ENCODE measurements around the gene ETS1. TPM values are rescaled to one million over a fixed set of nuclear protein-coding genes. Genes with fewer than 3 reads are reported as not detected.

ETS1 gene
- total RNA-seq, 1 donor from 2014 or later: 45.3 TPM

DNA sequence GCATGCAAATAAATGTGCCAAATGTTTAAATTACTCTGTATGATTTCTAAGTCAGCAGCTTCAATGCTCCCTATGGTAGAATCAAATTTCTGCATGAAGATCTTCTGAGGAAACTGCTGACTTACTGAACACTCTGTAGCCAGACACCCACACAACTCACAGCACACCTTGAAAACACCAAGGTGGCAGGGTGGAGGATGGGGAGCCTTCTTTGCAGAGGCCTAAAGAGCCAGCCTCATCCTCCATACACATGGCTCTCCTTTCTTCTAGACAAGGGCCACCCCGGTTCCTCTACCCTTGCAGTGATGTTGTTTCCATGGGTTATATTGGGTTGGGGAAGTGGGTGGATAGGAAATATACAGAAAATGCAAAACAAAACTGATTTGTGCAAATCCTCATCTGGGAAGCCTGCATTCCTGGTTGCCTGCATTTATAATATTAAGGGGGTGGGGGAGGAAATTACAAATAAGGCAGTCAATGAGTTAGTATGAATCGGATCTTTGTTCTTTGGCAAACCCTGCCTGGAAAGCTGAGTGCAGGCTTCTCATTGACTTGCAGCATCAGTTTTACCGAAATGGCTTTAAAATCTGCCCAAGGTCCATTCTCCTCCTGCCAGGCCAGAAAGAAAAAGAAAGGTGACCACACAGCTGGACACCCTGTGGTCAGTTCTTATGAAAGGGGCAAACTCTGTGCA lies 15.8 kb upstream of the ETS1 start:
- no peak for DNase-seq
- Histone ChIP-seq H3K27ac (replicated peaks) (no peak overlapping the region), H3K27me3 (ENCODE audit: low read depth) (no peaks in the 10 kb centered on the region), H3K4me3 (no peak overlapping the region), H3K36me3 (no peaks in the 10 kb centered on the region), H3K4me1 (peaks cover 23% of the 10 kb centered on the region), H3K9me3 (replicated peaks) (no peaks in the 10 kb centered on the region)
- intact Hi-C loops (cut with micrococcal nuclease): no loop called here
- TF ChIP-seq, protein P1, sequence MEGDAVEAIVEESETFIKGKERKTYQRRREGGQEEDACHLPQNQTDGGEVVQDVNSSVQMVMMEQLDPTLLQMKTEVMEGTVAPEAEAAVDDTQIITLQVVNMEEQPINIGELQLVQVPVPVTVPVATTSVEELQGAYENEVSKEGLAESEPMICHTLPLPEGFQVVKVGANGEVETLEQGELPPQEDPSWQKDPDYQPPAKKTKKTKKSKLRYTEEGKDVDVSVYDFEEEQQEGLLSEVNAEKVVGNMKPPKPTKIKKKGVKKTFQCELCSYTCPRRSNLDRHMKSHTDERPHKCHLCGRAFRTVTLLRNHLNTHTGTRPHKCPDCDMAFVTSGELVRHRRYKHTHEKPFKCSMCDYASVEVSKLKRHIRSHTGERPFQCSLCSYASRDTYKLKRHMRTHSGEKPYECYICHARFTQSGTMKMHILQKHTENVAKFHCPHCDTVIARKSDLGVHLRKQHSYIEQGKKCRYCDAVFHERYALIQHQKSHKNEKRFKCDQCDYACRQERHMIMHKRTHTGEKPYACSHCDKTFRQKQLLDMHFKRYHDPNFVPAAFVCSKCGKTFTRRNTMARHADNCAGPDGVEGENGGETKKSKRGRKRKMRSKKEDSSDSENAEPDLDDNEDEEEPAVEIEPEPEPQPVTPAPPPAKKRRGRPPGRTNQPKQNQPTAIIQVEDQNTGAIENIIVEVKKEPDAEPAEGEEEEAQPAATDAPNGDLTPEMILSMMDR (IDR thresholded peaks at IDR 0.05; ENCODE audit: borderline replicate concordance): no peak

DNA sequence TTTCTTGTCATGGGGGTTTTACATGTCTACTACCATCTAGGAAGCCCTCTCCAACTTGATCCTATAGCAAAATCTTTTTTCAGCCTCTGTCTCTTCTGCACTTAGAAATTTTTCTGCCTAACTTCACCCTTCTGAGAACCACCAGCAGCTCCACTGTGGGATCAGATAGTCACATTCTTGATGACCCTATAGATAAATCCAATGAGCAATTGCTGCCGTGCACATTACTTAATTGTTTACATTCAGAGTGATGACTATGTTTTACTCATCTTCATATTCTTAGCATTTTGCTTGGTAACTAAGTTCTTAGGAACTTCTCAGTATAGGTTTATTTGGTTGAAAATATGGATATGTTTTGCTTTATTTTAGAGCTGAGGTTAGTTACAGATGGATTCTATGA lies 12.4 kb upstream of the ETS1 start:
- Histone ChIP-seq H3K27me3 (ENCODE audit: low read depth) (no peaks in the 10 kb centered on the region), H3K9me3 (replicated peaks) (no peaks in the 10 kb centered on the region), H3K4me3 (no peak overlapping the region), H3K4me1 (peaks cover 15% of the 10 kb centered on the region), H3K27ac (replicated peaks) (no peak overlapping the region), H3K36me3 (no peaks in the 10 kb centered on the region)
- TF ChIP-seq, protein P1 (IDR thresholded peaks at IDR 0.05; ENCODE audit: borderline replicate concordance): no peak
- intact Hi-C loops (cut with micrococcal nuclease): no loop called here
- DNase-seq: no peak

DNA sequence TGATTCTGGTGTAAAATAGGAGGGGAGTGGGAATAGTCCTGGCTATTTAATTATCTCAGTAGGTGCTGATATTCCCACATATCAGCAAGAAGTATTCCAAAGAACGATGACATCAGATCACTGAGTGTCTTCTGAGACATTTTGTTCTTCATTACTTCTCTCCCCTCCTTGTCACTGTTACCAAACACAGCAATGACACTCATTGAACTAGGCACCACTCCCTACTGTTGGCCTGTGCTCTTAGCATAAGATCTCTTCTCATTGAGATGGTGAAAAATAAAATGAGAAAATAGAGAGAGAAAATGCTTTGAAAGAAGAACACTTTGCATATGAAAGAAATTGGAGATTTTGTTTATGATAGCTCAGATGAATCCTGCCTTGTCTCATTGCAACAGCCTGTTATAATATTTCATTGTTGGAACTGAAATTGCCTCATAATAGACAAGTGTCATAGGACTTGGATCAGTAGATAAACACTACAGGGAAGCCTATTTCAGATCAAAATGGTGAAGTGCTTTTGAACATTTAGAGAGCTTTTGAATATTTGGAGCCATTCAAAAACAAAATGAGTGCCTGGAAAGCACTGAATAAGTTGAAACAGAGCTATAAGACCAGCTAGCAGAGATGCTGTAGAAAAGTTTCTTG lies 11.3 kb upstream of the ETS1 start:
- intact Hi-C loops (cut with micrococcal nuclease): no loop called here
- DNase-seq: no peak

DNA sequence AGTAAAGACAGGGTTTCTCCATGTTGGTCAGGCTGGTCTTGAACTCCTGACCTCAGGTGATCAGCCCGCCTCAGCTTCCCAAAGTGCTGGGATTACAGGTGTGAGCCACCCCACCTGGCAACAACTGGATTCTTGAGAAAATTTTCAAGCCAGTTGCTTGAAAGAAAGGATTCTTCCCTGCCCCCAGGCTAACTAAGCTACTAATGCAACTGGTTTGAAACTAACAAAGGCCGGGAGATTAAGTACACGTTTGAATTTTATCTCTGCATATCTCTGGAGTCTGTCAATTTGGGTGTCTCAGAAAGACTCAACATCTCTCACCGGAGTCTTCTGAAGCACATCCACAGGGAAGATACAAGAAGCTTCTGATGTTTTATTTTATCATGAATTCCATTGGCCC lies 10.7 kb upstream of the ETS1 start:
- DNase-seq: no peak
- H3K4me3 ChIP-seq: no peak overlapping the region
- no peak overlapping the region for H3K27ac ChIP-seq (replicated peaks)
- no peaks in the 10 kb centered on the region for H3K4me1 ChIP-seq
- no peaks in the 10 kb centered on the region for H3K9me3 ChIP-seq (replicated peaks)
- intact Hi-C loops (cut with micrococcal nuclease): no loop called here
- no peaks in the 10 kb centered on the region for H3K27me3 ChIP-seq (ENCODE audit: low read depth)
- H3K36me3 ChIP-seq: no peaks in the 10 kb centered on the region
- TF ChIP-seq, protein P1 (IDR thresholded peaks at IDR 0.05; ENCODE audit: borderline replicate concordance): no peak

More for the DNA sequence above, 11.3 kb upstream of the ETS1 start:
- H3K27ac ChIP-seq (replicated peaks): no peak overlapping the region
- H3K4me1 ChIP-seq: peaks cover 5% of the 10 kb centered on the region
- no peaks in the 10 kb centered on the region for H3K27me3 ChIP-seq (ENCODE audit: low read depth)
- H3K36me3 ChIP-seq: no peaks in the 10 kb centered on the region
- TF ChIP-seq, protein P1 (IDR thresholded peaks at IDR 0.05; ENCODE audit: borderline replicate concordance): no peak
- no peak overlapping the region for H3K4me3 ChIP-seq
- H3K9me3 ChIP-seq (replicated peaks): no peaks in the 10 kb centered on the region

DNA sequence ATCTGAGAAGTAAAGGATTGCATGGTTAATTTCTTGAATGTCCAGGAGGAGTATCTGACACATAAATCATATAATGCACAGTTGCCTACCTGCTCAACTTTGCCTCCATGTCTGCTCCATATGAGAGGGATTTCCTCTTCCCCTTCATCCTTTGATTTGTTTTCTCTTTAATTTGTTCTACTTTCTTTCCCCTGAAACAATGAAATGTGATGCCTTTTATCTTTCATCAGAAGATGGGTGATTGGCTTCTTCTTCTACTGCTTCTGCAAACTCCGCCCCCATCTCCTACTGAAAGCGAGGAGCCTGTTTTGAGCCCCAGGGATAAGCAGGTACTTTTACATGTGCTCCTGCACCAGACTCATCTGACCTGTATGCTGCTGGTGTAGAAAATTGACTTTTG lies 9.9 kb upstream of the ETS1 start:
- H3K36me3 ChIP-seq: no peaks in the 10 kb centered on the region
- no peak for DNase-seq
- TF ChIP-seq, protein P1 (IDR thresholded peaks at IDR 0.05; ENCODE audit: borderline replicate concordance): no peak
- H3K27ac ChIP-seq (replicated peaks): no peak overlapping the region
- no peaks in the 10 kb centered on the region for H3K9me3 ChIP-seq (replicated peaks)
- H3K4me1 ChIP-seq: peaks cover 4% of the 10 kb centered on the region
- no peak overlapping the region for H3K4me3 ChIP-seq
- intact Hi-C loops (cut with micrococcal nuclease): no loop called here
- H3K27me3 ChIP-seq (ENCODE audit: low read depth): no peaks in the 10 kb centered on the region

Measured in left ventricle myocardium inferior (tissue), 1 donor.